CD4-positive, alpha-beta T cell treated with Interleukin-17A for 1 hour (primary cell): Measurements from ENCODE around the gene CDH1.
A peak's percentile ranks its signal among the peaks of the same experiment; 100 is the strongest.
"Not testable (repeated sequence)": the region's sequence is repeated elsewhere in the genome, so short reads cannot be mapped to it uniquely, and the experiment has no call there.

Source experiments
- DNase-seq: peaks from one replicate; pipeline ENCODE4 v3.0.0-alpha.2; 2020

CDH1 gene

GRCh38 chr16:68792465-68793324 lies 55.6 kb downstream of the CDH1 start:
- no peak for DNase-seq

GRCh38 chr16:68793401-68793857 lies 56.3 kb downstream of the CDH1 start:
- DNase-seq, result no peak

GRCh38 chr16:68798398-68798797 lies 61.3 kb downstream of the CDH1 start:
- DNase-seq, result no peak

- DNase-seq, result peak; percentile 57
Observed at GRCh38 chr16:68800257-68800875, 63.3 kb downstream of the CDH1 start.

- DNase-seq, result no peak
Observed at GRCh38 chr16:68802190-68802589, 65.1 kb downstream of the CDH1 start.

- DNase-seq, result no peak
Observed at GRCh38 chr16:68806422-68806821, 69.3 kb downstream of the CDH1 start.

- DNase-seq, result no peak
Observed at GRCh38 chr16:68806981-68807380, 69.9 kb downstream of the CDH1 start.

GRCh38 chr16:68814516-68814915 lies 77.4 kb downstream of the CDH1 start:
- DNase-seq, result no peak

GRCh38 chr16:68823401-68824135 lies 86.5 kb downstream of the CDH1 start:
- DNase-seq, result no peak

- DNase-seq, result no peak
Observed at GRCh38 chr16:68825427-68825826, 88.3 kb downstream of the CDH1 start.

GRCh38 chr16:68826652-68827051 lies 89.6 kb downstream of the CDH1 start:
- DNase-seq, result no peak

- no peak for DNase-seq
Observed at GRCh38 chr16:68833251-68833650, 96.2 kb downstream of the CDH1 start.

GRCh38 chr16:68834550-68834949 lies 97.5 kb downstream of the CDH1 start:
- no peak for DNase-seq

GRCh38 chr16:68835970-68836369 lies 98.9 kb downstream of the CDH1 start:
- no peak for DNase-seq

- no peak for DNase-seq
Observed at GRCh38 chr16:68839831-68840230, 102.7 kb downstream of the CDH1 start.

GRCh38 chr16:68842964-68843481 lies 105.9 kb downstream of the CDH1 start:
- DNase-seq, result not testable (repeated sequence)

- DNase-seq, result peak; percentile 94
Observed at GRCh38 chr16:68843482-68844210, 106.6 kb downstream of the CDH1 start, which contains the start of gene TANGO6. Gene TANGO6 (plus strand): TSS chr16:68843531. CDS start chr16:68843618, 87 bp downstream.

- no peak for DNase-seq
Observed at GRCh38 chr16:68844211-68844564, 107.1 kb downstream of the CDH1 start.

- DNase-seq, result no peak
Observed at GRCh38 chr16:68848786-68849185, 111.7 kb downstream of the CDH1 start.

GRCh38 chr16:68850481-68850880 lies 113.4 kb downstream of the CDH1 start:
- no peak for DNase-seq

GRCh38 chr16:68851601-68852000 lies 114.5 kb downstream of the CDH1 start:
- no peak for DNase-seq

GRCh38 chr16:68857479-68857878 lies 120.4 kb downstream of the CDH1 start:
- no peak for DNase-seq

GRCh38 chr16:68859828-68860227 lies 122.7 kb downstream of the CDH1 start:
- no peak for DNase-seq
